BE2C (cell line): Measurements from ENCODE around the gene MLIP.

Experiments used
- DNase-seq: peaks from one replicate; pipeline ENCODE4 v3.0.0-alpha.2; 2020
- H3K27me3 ChIP-seq: fragments of 250-450 bp; sonication (Bioruptor Pico); 2 replicates; pipeline ENCODE4 v1.5.1; 2020; ENCODE audit warnings: mild to moderate bottlenecking
- H3K36me3 ChIP-seq: fragments of 250-450 bp; sonication (Bioruptor Pico); 2 replicates; pipeline ENCODE4 v1.5.1; 2020; ENCODE audit warnings: mild to moderate bottlenecking
- H3K4me1 ChIP-seq: fragments of 250-450 bp; sonication (Bioruptor Pico); 2 replicates; pipeline ENCODE4 v1.5.1; 2020
- H3K4me3 ChIP-seq: 2 replicates; pipeline ENCODE4 v1.5.1; 2011; ENCODE audit warnings: low read depth, low read length
- H3K9me3 ChIP-seq: fragments of 250-450 bp; sonication (Bioruptor Pico); 2 replicates; pipeline ENCODE4 v1.5.1; 2020
- TF ChIP-seq, protein P1 (sequence below): IDR thresholded peaks from 2 replicates; pipeline ENCODE4 v1.5.1; 2012; ENCODE audit warnings: mild to moderate bottlenecking, low read depth, low read length

MLIP gene

DNA sequence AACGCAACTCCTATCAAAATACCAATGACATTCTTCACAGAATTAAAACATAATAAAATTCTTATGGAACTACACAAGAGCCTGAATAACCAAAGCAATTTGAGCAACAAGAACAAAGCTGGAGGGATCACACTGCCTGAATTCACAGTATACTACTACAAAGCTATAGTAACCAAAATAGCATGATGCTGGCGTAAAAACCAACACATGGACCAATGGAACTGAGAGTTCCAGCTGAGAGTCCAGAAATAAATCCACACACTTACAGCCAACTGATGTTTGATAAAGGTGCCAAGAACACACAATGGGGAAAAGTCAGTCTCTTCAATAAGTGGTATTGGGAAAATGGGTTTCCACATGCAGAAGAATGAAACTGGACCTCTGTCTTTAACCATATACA is 6.9 kb downstream of the MLIP start:
- H3K27me3 ChIP-seq: no peaks in the 10 kb centered on the region
- TF ChIP-seq, protein P1, sequence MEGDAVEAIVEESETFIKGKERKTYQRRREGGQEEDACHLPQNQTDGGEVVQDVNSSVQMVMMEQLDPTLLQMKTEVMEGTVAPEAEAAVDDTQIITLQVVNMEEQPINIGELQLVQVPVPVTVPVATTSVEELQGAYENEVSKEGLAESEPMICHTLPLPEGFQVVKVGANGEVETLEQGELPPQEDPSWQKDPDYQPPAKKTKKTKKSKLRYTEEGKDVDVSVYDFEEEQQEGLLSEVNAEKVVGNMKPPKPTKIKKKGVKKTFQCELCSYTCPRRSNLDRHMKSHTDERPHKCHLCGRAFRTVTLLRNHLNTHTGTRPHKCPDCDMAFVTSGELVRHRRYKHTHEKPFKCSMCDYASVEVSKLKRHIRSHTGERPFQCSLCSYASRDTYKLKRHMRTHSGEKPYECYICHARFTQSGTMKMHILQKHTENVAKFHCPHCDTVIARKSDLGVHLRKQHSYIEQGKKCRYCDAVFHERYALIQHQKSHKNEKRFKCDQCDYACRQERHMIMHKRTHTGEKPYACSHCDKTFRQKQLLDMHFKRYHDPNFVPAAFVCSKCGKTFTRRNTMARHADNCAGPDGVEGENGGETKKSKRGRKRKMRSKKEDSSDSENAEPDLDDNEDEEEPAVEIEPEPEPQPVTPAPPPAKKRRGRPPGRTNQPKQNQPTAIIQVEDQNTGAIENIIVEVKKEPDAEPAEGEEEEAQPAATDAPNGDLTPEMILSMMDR: no peak
- H3K4me3 ChIP-seq: no peak overlapping the region
- no peaks in the 10 kb centered on the region for H3K36me3 ChIP-seq
- no peaks in the 10 kb centered on the region for H3K9me3 ChIP-seq
- DNase-seq: no peak
- H3K4me1 ChIP-seq: no peaks in the 10 kb centered on the region

DNA sequence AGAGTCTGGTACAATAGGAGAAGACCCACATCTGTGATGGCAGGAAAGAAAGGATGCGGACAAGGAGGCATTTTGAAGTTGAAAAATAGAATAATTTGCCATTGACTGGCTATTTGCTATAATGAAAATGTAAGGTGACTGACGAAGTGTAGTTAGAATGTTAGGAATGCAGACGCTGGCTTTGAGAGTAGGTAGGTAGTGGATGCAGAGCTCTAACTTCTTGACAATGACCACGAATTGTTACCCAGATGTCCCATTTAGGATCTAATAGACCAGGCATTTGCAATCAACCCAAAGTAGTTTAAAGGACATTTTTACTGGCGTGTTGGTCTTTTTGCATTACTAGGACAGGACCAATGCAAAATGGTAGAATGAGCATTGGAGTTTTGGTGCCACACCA is 14.2 kb downstream of the MLIP start:
- H3K36me3 ChIP-seq: no peaks in the 10 kb centered on the region
- no peaks in the 10 kb centered on the region for H3K4me1 ChIP-seq
- H3K9me3 ChIP-seq: no peaks in the 10 kb centered on the region
- H3K4me3 ChIP-seq: no peak overlapping the region
- DNase-seq: no peak
- no peaks in the 10 kb centered on the region for H3K27me3 ChIP-seq
- TF ChIP-seq, protein P1: no peak

DNA sequence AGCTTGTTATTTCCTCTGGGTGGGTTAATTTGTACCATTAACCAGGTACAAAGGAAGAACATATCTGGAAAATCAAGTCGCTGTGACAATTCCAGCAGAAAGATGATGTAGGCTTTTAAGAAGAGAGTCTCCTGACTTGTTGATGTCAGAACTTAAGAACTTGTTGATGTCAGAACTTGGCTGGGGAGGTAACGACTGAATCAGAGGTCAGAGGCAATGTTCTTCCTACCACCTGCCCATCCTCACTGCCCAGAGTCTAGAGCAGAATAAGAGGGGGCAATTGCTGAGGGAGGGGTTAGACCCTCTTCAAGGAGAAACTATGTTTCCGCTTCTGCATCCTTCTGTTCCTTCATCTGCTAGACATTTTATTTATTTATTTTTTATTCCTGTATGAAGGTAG is 18.9 kb downstream of the MLIP start:
- TF ChIP-seq, protein P1: no peak
- no peak overlapping the region for H3K4me3 ChIP-seq
- no peaks in the 10 kb centered on the region for H3K36me3 ChIP-seq
- H3K9me3 ChIP-seq: no peaks in the 10 kb centered on the region
- no peaks in the 10 kb centered on the region for H3K27me3 ChIP-seq
- DNase-seq: no peak
- no peaks in the 10 kb centered on the region for H3K4me1 ChIP-seq

DNA sequence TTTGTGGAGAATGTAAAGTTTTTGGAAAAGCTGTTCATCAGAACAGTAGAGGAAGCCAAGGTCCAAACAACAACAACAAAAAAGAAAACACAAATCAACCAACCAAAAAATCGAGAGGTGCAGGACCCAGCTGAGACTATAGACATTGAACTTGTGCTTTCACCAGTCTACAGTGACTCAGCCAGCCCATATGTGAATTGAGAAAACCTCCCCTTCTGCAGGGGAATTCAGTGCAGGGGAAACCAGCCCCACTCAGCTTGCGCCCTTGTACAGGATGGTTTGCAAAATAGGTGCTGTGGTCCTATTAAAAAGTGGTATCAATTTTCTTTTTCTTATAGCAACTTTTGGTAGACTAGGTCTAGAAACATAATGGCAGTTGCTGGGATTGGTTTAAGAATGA is 21.3 kb downstream of the MLIP start:
- H3K36me3 ChIP-seq: no peaks in the 10 kb centered on the region
- TF ChIP-seq, protein P1: no peak
- no peak overlapping the region for H3K4me3 ChIP-seq
- no peaks in the 10 kb centered on the region for H3K9me3 ChIP-seq
- H3K27me3 ChIP-seq: no peaks in the 10 kb centered on the region
- H3K4me1 ChIP-seq: no peaks in the 10 kb centered on the region
- no peak for DNase-seq

DNA sequence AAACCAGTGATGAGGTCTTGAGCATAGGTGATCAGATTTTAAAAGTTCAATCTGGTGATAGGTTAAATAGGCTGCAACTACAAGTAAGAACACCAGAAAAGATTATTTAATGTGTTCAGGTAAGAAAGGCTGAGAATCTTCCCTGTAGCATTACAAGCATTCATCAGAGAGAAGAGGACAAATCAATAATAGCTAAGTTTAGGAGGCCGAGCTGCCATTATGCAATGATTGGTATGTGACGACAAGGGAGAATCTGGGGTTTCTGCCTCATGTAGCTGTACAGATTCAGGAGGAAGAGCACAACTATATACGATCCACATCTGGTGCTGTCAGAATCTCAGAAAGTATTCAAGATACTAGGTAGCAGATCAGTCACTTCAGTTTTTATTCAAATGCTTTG is 21.9 kb downstream of the MLIP start:
- Histone ChIP-seq H3K4me1 (no peaks in the 10 kb centered on the region), H3K4me3 (no peak overlapping the region), H3K9me3 (no peaks in the 10 kb centered on the region), H3K27me3 (no peaks in the 10 kb centered on the region), H3K36me3 (no peaks in the 10 kb centered on the region)
- TF ChIP-seq, protein P1: no peak
- DNase-seq: no peak

DNA sequence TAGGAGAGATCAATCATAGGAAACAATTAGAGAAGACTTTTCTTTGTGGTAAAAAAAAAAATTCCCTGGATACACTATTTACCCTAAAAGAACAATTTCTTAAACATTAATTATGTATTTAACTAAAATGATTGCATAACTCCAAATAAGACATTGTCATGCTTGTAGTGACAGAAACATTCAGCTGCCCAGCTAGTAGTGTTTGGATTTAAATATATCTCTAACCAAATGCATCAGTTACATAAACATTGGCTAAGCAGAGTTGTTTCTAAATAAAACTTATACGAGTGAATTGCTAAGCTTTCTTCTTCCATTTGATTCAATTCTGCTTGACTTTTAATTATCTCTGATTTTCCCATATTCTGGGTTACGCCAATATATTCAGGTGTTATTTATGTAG is 23.7 kb downstream of the MLIP start:
- Histone ChIP-seq H3K9me3 (no peaks in the 10 kb centered on the region), H3K4me3 (no peak overlapping the region), H3K36me3 (no peaks in the 10 kb centered on the region), H3K4me1 (no peaks in the 10 kb centered on the region), H3K27me3 (no peaks in the 10 kb centered on the region)
- TF ChIP-seq, protein P1: no peak
- no peak for DNase-seq
